ENCODE results near the gene NEURL4.

The NEURL4 gene

GRCh38 chr17:7304179-7304578 lies 25.0 kb downstream of the NEURL4 start:
- no peak for DNase-seq (ENCODE audit: low spot score)

- DNase-seq (ENCODE audit: low spot score), result peak; percentile 87
These were observed 32.8 kb downstream of the NEURL4 start for GRCh38 chr17:7296189-7296861.

GRCh38 chr17:7295230-7296180 lies 33.6 kb downstream of the NEURL4 start:
- no peak for DNase-seq (ENCODE audit: low spot score)

- peak; percentile 93 for DNase-seq (ENCODE audit: low spot score)
These were observed 34.5 kb downstream of the NEURL4 start, which contains the start of gene YBX2 for GRCh38 chr17:7294614-7295153. TSS of gene YBX2 (minus strand) at chr17:7294639. CDS start at chr17:7294500, 139 bp downstream.

- DNase-seq (ENCODE audit: low spot score), result no peak
These were observed 35.1 kb downstream of the NEURL4 start for GRCh38 chr17:7293816-7294613.

- DNase-seq (ENCODE audit: low spot score), result no peak
These were observed 36.0 kb downstream of the NEURL4 start for GRCh38 chr17:7293159-7293558.

GRCh38 chr17:7292729-7293128 lies 36.4 kb downstream of the NEURL4 start:
- no peak for DNase-seq (ENCODE audit: low spot score)

GRCh38 chr17:7292194-7292593 lies 36.9 kb downstream of the NEURL4 start:
- DNase-seq (ENCODE audit: low spot score), result no peak

- no peak for DNase-seq (ENCODE audit: low spot score)
These were observed 38.5 kb downstream of the NEURL4 start for GRCh38 chr17:7290685-7291084.

GRCh38 chr17:7290166-7290565 lies 39.0 kb downstream of the NEURL4 start:
- DNase-seq (ENCODE audit: low spot score), result no peak

GRCh38 chr17:7289256-7290032 lies 39.7 kb downstream of the NEURL4 start:
- DNase-seq (ENCODE audit: low spot score), result no peak

- DNase-seq (ENCODE audit: low spot score), result no peak
These were observed 43.5 kb downstream of the NEURL4 start for GRCh38 chr17:7285679-7286078.

GRCh38 chr17:7284911-7285310 lies 44.2 kb downstream of the NEURL4 start:
- no peak for DNase-seq (ENCODE audit: low spot score)

GRCh38 chr17:7283471-7284216 lies 45.5 kb downstream of the NEURL4 start:
- no peak for DNase-seq (ENCODE audit: low spot score)

GRCh38 chr17:7282752-7283321 lies 46.3 kb downstream of the NEURL4 start:
- no peak for DNase-seq (ENCODE audit: low spot score)

GRCh38 chr17:7281953-7282751 lies 47.0 kb downstream of the NEURL4 start:
- no peak for DNase-seq (ENCODE audit: low spot score)

- peak; percentile 96 for DNase-seq (ENCODE audit: low spot score)
These were observed 47.8 kb downstream of the NEURL4 start, which contains the start of gene SLC2A4 for GRCh38 chr17:7281074-7281952. TSS of gene SLC2A4 (plus strand) at chr17:7281718. CDS start at chr17:7281935, 217 bp downstream.

- DNase-seq (ENCODE audit: low spot score), result no peak
These were observed 48.5 kb downstream of the NEURL4 start for GRCh38 chr17:7280519-7281073.
